ENCODE data around the gene SNTG2.

GRCh38 chr2:1069847-1070246, 119.2 kb downstream of the SNTG2 start:
- TF ChIP-seq CTCF (conservative IDR thresholded peaks at IDR 0.05; ENCODE audit: low read length) (no peak), EZH2phosphoT487 (IDR thresholded peaks at IDR 0.05; ENCODE audit: borderline replicate concordance) (no peak)
